Measurements from ENCODE around the gene MARCHF9. TPM values are rescaled to one million over a fixed set of nuclear protein-coding genes. Genes with fewer than 3 reads are reported as not detected.
A peak's percentile ranks its signal among the peaks of the same experiment; 100 is the strongest.

MARCHF9 gene
- total and polyA plus RNA-seq, 2 experiments from 2014 or later, result 0.18 to 0.97 TPM

DNA sequence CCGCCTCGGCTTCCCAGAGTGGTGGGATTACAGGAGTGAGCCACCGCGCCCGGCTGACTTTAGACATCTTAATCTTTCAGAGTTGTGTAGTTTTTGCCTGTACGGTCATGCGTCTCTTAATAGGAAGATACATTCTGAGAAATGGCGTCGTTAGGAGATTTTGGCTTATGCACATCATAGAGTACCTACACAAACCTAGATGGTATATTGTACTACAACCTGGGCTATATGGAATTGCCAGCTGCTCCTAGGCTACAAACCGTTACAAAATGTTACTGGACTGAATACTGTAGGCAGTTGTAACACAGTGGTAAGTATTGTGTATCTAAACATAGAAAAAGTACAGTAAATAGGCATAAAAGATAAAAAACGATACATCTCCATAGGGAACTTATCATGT is 29.0 kb downstream of the MARCHF9 start:
- no peak overlapping the region for H2AFZ ChIP-seq
- H3K27ac ChIP-seq, result no peak overlapping the region
- H4K20me1 ChIP-seq (ENCODE audit: insufficient read depth), result no peaks in the 10 kb centered on the region
- WGBS, 2 experiments (ENCODE audit: low coverage in 1 of 2, low lambda C conversion rate in 2 of 2, missing lambda C conversion rate in 2 of 2), result 94% methylated on average over 11 of the region's 11 CpGs
- peaks cover 54% of the 10 kb centered on the region for H3K79me2 ChIP-seq (ENCODE audit: insufficient read depth)
- in situ Hi-C loops (cut with MboI), result no loop called here
- peaks cover 3% of the 10 kb centered on the region; the same call in 1 of the 2 replicates for H3K4me1 ChIP-seq (ENCODE audit: insufficient read depth)
- H3K36me3 ChIP-seq (ENCODE audit: low read depth), result peaks cover 25% of the 10 kb centered on the region
- no peak for DNase-seq
- H3F3A ChIP-seq (ENCODE audit: insufficient read depth), result peaks cover 17% of the 10 kb centered on the region
- TF ChIP-seq EZH2 (IDR thresholded peaks at IDR 0.05; ENCODE audit: insufficient read depth, poor library complexity, severe bottlenecking), result no peak
- TF ChIP-seq EZH2phosphoT487 (IDR thresholded peaks at IDR 0.05; ENCODE audit: insufficient read depth, low read depth), result no peak
- H3K4me3 ChIP-seq, result peak overlapping the region; percentile 98; the same call in 1 of the 2 replicates
- peak overlapping the region; percentile 93 for H3K4me2 ChIP-seq (ENCODE audit: unreplicated experiment)
- H3K27me3 ChIP-seq (replicated peaks; ENCODE audit: insufficient read depth), result no peaks in the 10 kb centered on the region
- H3K9me2 ChIP-seq (ENCODE audit: insufficient read depth), result no peaks in the 10 kb centered on the region
- H3K9ac ChIP-seq, result no peak overlapping the region; the same call in 1 of the 2 replicates
- H3K9me3 ChIP-seq (ENCODE audit: low read depth), result no peaks in the 10 kb centered on the region

DNA sequence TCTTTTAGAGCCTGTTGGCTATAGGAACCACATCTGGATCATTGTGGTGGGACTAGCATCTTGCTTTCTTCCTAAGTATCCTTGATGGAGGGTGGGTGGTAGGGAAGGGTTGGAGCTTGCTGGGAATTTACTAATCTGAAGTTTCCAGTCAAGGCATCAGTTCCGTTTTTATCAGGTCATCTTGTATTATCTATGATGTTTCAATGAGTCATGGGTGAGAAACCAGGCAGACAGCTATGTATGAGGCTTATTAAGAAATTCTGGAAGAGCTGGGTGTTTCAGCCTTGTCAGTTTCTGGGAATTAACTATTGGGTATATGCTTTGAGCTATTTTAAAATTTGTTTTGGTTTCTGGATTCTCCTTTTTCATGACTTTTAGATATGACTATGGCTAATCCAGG is 39.0 kb downstream of the MARCHF9 start:
- Histone ChIP-seq H3K79me2 (ENCODE audit: insufficient read depth) (peaks cover 32% of the 10 kb centered on the region), H2AFZ (no peak overlapping the region), H3F3A (ENCODE audit: insufficient read depth) (peaks cover 56% of the 10 kb centered on the region), H3K4me3 (peak overlapping the region; percentile 40), H3K27ac (peak overlapping the region; percentile 88), H3K36me3 (ENCODE audit: low read depth) (peaks cover 50% of the 10 kb centered on the region), H3K4me1 (ENCODE audit: insufficient read depth) (peaks cover 23% of the 10 kb centered on the region), H3K27me3 (replicated peaks; ENCODE audit: insufficient read depth) (no peaks in the 10 kb centered on the region), H4K20me1 (ENCODE audit: insufficient read depth) (no peaks in the 10 kb centered on the region), H3K9me3 (ENCODE audit: low read depth) (no peaks in the 10 kb centered on the region), H3K9ac (peak overlapping the region; percentile 63), H3K4me2 (ENCODE audit: unreplicated experiment) (peak overlapping the region; percentile 61), H3K9me2 (ENCODE audit: insufficient read depth) (no peaks in the 10 kb centered on the region)
- WGBS, 2 experiments (ENCODE audit: low coverage in 1 of 2, low lambda C conversion rate in 2 of 2, missing lambda C conversion rate in 2 of 2), result 0% methylated on average over 1 of the region's 1 CpG
- TF ChIP-seq EZH2 (IDR thresholded peaks at IDR 0.05; ENCODE audit: insufficient read depth, poor library complexity, severe bottlenecking) (no peak), EZH2phosphoT487 (IDR thresholded peaks at IDR 0.05; ENCODE audit: insufficient read depth, low read depth) (no peak)
- in situ Hi-C loops (cut with MboI), result no loop called here
- peak; percentile 91 for DNase-seq

DNA sequence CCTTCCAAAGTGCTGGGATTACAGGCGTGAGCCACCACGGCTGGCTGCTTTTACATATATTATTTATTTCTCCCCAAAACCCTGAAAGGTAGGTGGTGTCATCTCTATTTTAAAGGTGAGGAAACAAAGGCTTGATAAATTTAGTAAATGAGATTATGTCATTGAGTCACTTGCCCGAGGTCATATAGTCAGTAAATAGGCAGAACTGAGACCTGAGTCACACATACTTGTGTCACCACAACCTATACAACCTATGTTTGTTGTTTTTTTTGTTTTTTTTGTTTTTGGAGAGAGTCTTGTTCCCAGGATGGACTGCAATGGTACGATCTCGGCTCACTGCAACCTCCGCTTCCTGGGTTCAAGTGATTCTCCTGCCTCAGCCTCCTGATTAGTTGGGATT is 40.5 kb downstream of the MARCHF9 start:
- H2AFZ ChIP-seq, result no peak overlapping the region
- in situ Hi-C loops (cut with MboI), result no loop called here
- no peaks in the 10 kb centered on the region for H3K27me3 ChIP-seq (replicated peaks; ENCODE audit: insufficient read depth)
- no peaks in the 10 kb centered on the region for H3K9me3 ChIP-seq (ENCODE audit: low read depth)
- peaks cover 21% of the 10 kb centered on the region for H3K79me2 ChIP-seq (ENCODE audit: insufficient read depth)
- peak overlapping the region; percentile 54 for H3K27ac ChIP-seq
- H3K36me3 ChIP-seq (ENCODE audit: low read depth), result peaks cover 65% of the 10 kb centered on the region
- TF ChIP-seq EZH2 (IDR thresholded peaks at IDR 0.05; ENCODE audit: insufficient read depth, poor library complexity, severe bottlenecking) (no peak), EZH2phosphoT487 (IDR thresholded peaks at IDR 0.05; ENCODE audit: insufficient read depth, low read depth) (no peak)
- 0 out of 2 replicates have a peak overlapping the region, but pooled peaks have one; percentile 23 for H3K9ac ChIP-seq
- peak; percentile 73 for DNase-seq
- no peaks in the 10 kb centered on the region for H3K9me2 ChIP-seq (ENCODE audit: insufficient read depth)
- 85 to 87% methylated on average over 6 of the region's 6 CpGs for WGBS, 2 experiments (ENCODE audit: low coverage in 1 of 2, low lambda C conversion rate in 2 of 2, missing lambda C conversion rate in 2 of 2)
- no peaks in the 10 kb centered on the region for H4K20me1 ChIP-seq (ENCODE audit: insufficient read depth)
- no peak overlapping the region for H3K4me3 ChIP-seq
- peak overlapping the region; percentile 15 for H3K4me2 ChIP-seq (ENCODE audit: unreplicated experiment)
- H3F3A ChIP-seq (ENCODE audit: insufficient read depth), result peaks cover 68% of the 10 kb centered on the region
- H3K4me1 ChIP-seq (ENCODE audit: insufficient read depth), result peaks cover 23% of the 10 kb centered on the region

DNA sequence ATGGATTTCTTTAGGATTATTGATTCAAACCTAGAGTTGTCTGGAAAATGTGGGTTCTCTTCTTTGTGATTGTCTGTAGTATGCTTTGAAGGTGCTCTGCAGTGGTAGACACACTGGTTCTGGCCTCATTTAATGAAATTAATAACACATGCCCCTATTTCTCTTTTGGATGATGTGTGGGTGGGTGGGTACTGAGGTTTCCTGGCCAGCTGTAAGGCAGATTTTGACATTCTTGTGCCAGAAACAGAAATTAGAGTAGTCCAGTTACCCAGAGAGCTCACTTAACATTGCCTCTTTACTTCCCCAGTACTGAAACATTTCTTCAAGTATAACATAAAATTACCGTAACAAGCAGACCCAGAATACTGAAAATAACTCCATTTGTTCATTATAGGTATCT is 42.1 kb downstream of the MARCHF9 start:
- H3K36me3 ChIP-seq (ENCODE audit: low read depth), result peaks cover 68% of the 10 kb centered on the region
- no peak for DNase-seq

More for the DNA sequence above, 42.1 kb downstream of the MARCHF9 start:
- H3K4me1 ChIP-seq (ENCODE audit: insufficient read depth), result peaks cover 23% of the 10 kb centered on the region
- no peak overlapping the region for H2AFZ ChIP-seq
- H3K27me3 ChIP-seq (replicated peaks; ENCODE audit: insufficient read depth), result no peaks in the 10 kb centered on the region
- in situ Hi-C loops (cut with MboI), result no loop called here
- H4K20me1 ChIP-seq (ENCODE audit: insufficient read depth), result no peaks in the 10 kb centered on the region
- H3F3A ChIP-seq (ENCODE audit: insufficient read depth), result peaks cover 65% of the 10 kb centered on the region
- H3K27ac ChIP-seq, result no peak overlapping the region
- no peak overlapping the region for H3K4me3 ChIP-seq
- H3K4me2 ChIP-seq (ENCODE audit: unreplicated experiment), result no peak overlapping the region
- TF ChIP-seq EZH2 (IDR thresholded peaks at IDR 0.05; ENCODE audit: insufficient read depth, poor library complexity, severe bottlenecking) (no peak), EZH2phosphoT487 (IDR thresholded peaks at IDR 0.05; ENCODE audit: insufficient read depth, low read depth) (no peak)
- no peaks in the 10 kb centered on the region for H3K9me2 ChIP-seq (ENCODE audit: insufficient read depth)
- no peak overlapping the region for H3K9ac ChIP-seq
- 94 to 96% methylated on average over 1 of the region's 1 CpG for WGBS, 2 experiments (ENCODE audit: low coverage in 1 of 2, low lambda C conversion rate in 2 of 2, missing lambda C conversion rate in 2 of 2)
- H3K79me2 ChIP-seq (ENCODE audit: insufficient read depth), result peaks cover 18% of the 10 kb centered on the region
- no peaks in the 10 kb centered on the region for H3K9me3 ChIP-seq (ENCODE audit: low read depth)
